Panc1 (cell line): ENCODE results near the gene NLN.

Experiments used
- POLR2AphosphoS5 ChIP-seq: IDR thresholded peaks from 2 replicates; pipeline ENCODE4 v1.6.1; 2012; ENCODE audit warnings: mild to moderate bottlenecking, low read depth, low read length, moderate library complexity
- TCF7L2 ChIP-seq: IDR thresholded peaks from 2 replicates; pipeline ENCODE4 v1.6.1; 2011; ENCODE audit warnings: mild to moderate bottlenecking, low read depth, low read length, inconsistent platforms
- TF ChIP-seq, protein P1 (sequence below): fragments of 450-650 bp; IDR thresholded peaks from 2 replicates; pipeline ENCODE4 v1.5.1; 2017; ENCODE audit warnings: mild to moderate bottlenecking
- TF ChIP-seq, protein P2 (sequence below), 2 experiments: IDR thresholded peaks; 2 replicates each; pipeline ENCODE4 v1.6.1; 2011 to 2012; ENCODE audit warnings: low read depth in 2 of 2, control low read depth in 1 of 2, low read length in 1 of 2, mild to moderate bottlenecking in 1 of 2, moderate library complexity in 1 of 2; ENCODE audit not compliant: insufficient read depth in 1 of 2

DNA sequence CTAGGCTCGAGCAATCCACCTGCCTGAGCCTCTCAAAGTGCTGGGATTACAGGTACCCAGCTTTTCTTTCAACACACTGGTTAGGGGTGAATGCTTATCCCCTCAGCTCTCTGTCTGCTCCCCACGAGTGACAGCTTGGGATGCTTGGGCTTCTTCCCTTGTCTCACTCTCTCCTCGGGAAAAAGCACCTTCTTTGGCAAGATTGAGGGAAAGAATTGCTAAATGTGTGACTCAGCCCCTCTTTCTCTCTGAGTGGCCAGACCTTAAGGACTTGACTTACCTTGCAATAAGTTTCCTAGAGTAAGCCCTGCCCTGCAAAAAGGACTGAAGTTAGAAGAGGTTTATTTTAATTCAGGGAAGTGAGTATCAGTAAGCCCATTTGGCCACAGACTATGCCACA lies 136.3 kb downstream of the NLN start:
- TF ChIP-seq POLR2AphosphoS5 (no peak), TCF7L2 (no peak)
- TF ChIP-seq, protein P1, sequence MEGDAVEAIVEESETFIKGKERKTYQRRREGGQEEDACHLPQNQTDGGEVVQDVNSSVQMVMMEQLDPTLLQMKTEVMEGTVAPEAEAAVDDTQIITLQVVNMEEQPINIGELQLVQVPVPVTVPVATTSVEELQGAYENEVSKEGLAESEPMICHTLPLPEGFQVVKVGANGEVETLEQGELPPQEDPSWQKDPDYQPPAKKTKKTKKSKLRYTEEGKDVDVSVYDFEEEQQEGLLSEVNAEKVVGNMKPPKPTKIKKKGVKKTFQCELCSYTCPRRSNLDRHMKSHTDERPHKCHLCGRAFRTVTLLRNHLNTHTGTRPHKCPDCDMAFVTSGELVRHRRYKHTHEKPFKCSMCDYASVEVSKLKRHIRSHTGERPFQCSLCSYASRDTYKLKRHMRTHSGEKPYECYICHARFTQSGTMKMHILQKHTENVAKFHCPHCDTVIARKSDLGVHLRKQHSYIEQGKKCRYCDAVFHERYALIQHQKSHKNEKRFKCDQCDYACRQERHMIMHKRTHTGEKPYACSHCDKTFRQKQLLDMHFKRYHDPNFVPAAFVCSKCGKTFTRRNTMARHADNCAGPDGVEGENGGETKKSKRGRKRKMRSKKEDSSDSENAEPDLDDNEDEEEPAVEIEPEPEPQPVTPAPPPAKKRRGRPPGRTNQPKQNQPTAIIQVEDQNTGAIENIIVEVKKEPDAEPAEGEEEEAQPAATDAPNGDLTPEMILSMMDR: no peak
- TF ChIP-seq, protein P2, sequence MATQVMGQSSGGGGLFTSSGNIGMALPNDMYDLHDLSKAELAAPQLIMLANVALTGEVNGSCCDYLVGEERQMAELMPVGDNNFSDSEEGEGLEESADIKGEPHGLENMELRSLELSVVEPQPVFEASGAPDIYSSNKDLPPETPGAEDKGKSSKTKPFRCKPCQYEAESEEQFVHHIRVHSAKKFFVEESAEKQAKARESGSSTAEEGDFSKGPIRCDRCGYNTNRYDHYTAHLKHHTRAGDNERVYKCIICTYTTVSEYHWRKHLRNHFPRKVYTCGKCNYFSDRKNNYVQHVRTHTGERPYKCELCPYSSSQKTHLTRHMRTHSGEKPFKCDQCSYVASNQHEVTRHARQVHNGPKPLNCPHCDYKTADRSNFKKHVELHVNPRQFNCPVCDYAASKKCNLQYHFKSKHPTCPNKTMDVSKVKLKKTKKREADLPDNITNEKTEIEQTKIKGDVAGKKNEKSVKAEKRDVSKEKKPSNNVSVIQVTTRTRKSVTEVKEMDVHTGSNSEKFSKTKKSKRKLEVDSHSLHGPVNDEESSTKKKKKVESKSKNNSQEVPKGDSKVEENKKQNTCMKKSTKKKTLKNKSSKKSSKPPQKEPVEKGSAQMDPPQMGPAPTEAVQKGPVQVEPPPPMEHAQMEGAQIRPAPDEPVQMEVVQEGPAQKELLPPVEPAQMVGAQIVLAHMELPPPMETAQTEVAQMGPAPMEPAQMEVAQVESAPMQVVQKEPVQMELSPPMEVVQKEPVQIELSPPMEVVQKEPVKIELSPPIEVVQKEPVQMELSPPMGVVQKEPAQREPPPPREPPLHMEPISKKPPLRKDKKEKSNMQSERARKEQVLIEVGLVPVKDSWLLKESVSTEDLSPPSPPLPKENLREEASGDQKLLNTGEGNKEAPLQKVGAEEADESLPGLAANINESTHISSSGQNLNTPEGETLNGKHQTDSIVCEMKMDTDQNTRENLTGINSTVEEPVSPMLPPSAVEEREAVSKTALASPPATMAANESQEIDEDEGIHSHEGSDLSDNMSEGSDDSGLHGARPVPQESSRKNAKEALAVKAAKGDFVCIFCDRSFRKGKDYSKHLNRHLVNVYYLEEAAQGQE (IDR thresholded peaks at IDR 0.05; ENCODE audit: insufficient read depth in 1 of 2, low read depth in 2 of 2, low read length in 1 of 2): no peak
